NCI-H1930 (cell line): ENCODE results near the gene UQCC2.

Source experiments
- DNase-seq, 2 experiments: peaks; one replicate each; lab custom pipeline; 2025; lab: John Stamatoyannopoulos, UW

The UQCC2 gene

DNA sequence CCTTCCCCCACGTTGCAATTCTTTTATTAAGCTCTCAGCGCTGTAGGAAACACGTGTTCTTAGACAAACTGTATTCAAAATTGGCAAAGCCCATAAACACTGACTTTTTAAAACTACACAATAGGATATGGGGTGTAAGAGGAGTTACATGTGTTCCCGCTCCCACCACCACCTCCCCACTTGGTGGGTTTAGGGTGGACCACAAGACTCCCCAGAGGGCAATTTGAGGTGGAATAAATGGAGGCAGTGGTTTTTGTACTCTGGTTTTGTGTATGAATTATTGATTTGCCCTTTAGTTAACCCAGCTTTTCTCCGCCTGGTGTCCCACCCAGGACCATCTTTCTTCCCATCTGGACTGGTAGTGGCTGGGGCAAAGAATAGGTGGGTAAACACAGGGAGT, 3.7 kb downstream of the UQCC2 start:
- no peak for DNase-seq

DNA sequence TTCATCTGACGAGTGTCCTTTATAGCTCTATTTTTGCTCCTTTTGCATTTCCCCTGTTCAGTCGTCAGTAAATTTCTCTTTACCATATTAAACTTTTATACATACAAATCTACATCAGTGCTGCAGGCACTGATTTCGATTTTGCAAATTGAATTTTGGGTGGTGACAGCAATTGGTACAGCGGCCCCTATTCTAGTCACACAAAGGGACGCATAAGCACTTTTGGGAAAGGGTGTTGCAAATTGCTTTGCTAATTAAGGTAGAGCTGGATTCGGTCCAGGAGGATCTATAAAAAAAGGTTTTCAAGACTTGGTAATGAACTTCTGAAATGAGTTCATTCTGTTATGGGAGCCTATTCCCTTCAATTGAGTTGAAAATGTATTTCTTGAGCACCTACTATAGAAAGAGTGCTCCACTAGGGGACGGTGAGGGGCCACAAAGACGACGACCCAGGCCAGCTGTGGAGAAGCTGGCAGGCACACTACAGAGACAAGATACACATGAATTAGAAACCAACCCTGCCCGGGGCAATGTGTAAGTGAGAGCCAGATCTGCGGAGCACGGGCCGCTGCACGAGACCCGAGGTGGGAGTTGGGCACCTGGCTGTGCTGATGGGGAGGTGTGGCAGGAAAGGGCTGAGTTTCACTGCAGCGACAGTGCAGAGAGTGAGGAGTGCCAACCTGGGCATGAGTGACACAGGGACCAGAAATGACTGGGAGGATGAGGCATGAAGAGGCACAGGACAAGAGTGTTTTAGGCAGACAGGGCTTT, 5.4 kb downstream of the UQCC2 start:
- no peak for DNase-seq

DNA sequence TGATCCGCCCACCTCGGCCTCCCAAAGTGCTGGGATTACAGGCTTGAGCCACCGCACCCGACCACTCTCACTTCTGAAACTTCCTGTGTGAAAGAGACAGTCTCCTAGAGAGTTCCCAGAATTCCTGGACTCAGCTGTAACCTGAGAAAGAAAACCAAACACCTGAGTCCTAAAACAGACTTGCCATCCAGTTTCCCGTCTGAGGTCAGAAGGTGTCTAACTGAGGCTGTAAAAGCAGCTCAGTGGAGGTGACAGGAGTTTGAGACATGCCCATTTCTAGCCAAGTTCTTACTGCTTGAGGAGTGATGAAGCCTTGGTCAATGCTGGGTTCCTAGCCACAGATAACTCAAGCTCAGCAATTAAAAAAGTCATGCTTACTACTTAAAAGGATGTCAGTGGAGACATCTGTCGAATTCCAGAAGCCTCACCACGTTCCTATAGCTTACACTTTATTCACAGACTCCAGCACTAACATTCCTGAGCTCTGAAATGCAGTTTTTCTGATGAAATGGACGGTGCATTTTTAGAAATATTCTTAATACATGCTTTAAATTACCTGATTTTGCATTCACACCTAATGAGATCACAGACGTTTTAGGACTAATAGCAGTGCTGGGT, 6.1 kb downstream of the UQCC2 start:
- DNase-seq = no peak

DNA sequence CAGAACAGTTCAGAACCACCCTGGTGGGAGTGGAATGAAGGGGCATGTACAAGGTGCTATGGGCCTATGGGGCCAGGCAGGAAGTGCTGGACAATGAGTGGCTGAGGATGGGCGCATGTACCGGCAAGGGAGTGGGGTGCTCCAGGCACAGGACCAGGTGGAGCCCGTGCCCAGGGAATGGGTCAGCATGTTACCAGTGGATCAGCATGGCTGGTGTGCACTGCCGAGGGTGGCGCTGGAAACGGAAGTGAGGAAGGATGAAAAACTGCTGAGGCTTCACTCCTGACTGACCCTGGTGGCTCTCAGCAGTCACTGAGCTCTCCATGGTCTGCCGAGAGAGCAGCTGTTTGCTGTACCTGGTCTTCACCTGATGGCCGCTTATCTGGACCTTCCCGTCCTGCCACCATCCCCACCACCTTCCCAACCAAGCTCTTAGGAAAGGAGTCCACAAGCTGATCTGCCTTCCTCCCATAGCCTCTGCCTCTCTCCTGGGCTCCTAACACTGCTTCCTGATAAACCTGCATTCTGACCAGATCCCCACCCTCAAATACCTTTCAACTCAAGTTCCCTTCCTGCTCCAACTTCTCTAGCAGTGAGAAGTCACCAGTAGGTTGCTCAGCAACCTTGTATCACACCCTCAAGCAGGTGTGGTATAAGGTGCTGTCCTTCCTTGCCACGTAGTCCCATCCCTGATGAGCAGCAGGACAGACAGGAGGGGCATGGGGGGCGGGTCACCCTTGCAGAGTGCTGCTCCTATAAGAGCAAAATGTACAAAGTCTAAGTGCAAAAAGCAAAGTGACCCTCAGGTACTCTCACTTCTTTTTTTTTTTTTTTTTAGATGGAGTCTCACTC, 7.1 kb downstream of the UQCC2 start:
- no peak for DNase-seq

DNA sequence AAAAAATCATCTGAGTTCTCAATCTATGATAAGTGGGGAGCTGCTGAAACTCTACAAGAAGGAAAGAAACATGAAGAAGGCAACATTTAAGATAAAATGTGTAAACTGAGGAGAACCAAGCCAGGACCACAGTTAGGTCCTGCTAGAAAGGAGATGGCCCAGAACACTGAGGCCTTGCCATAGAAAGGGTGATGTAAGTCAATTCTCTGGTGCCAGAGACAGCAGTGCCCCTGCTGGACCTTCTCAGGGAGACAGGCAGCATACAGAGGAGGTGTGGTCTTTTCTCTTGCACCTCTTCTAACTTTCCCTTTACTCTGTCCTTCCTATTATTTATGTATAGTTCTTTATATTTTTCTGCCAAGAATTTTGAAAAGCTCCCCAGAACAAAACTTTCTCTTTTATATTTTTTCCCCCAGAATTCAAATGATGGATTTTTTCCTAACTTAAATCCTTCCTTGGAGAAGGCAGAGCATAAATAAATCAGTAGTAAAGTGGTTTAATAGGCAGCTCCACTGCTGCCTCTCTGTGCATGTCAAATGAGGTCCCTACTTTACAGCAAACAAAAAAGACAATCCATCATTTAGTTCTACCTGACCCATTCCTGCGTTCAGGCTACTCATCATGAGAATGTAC, 9.0 kb downstream of the UQCC2 start:
- DNase-seq = peak in 1 of 2 experiments; percentile 8

DNA sequence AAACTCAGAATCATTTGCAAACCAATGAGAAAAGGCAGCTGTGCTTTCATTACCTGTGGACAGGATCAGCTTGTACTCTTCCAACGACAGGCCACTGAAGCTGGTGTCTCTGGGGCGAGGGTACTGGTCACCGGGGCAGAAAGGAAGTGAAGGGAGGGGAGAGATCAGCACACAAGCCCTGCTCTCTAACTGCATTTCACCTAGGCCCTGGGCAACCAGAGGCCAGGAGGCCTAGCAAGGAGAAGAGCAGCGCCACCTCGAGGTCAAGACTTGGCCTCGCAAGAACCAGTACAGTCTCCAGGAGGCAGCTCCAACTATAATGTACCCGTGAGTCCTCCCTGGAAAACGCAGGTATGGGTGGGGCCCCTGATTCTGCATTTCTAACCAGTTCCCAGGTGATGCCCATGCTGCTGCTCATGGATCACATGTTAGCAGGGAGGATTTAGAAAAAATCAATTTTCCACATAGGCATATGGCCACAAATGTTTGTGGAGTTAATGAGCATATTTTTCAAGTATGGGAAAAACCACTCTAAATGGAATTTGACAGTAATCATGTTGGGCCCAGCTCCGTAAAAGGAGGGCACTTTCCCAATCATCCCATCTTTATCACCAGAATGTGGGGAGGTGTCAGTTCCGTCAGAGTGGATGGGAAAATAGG, 11.0 kb downstream of the UQCC2 start:
- DNase-seq = peak in 1 of 2 experiments; percentile 46

DNA sequence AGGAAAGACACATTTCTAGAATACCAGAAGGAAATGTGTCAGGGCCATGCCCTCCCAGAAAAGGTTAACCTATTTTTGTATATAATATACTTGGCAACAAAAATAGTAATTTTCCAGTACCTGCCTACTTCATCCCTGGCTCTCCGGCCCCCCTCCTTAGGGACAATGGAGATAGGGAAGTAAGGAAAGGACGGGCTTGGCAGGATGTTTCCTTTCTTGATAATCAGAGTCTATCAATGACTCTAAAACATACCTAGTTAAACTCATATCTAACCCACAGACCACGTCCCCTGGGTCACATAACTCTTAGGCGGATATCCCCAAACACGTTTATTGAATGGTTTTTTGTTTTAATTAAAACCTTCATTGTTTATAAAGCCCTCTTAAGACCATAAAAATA, 11.8 kb downstream of the UQCC2 start:
- DNase-seq = no peak

DNA sequence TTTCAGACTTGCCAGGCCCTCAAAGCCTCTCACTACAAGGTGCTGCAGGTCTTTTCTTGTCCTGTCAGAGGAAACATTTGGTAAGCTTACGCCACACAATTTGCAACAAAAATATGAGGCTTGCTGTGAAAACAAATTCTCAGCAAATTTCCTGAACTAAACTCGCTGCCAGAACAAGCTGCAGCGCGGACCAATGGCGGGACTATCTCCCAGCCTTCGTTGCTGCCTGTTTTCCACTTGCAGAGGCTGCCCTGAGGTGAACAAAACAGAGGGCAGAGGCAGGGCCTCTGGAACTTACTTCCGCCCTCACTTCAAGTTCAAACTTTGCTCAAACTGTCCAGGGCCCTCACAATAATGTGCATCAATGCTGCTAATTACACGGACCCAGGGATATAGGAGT, 12.4 kb downstream of the UQCC2 start:
- DNase-seq = no peak

DNA sequence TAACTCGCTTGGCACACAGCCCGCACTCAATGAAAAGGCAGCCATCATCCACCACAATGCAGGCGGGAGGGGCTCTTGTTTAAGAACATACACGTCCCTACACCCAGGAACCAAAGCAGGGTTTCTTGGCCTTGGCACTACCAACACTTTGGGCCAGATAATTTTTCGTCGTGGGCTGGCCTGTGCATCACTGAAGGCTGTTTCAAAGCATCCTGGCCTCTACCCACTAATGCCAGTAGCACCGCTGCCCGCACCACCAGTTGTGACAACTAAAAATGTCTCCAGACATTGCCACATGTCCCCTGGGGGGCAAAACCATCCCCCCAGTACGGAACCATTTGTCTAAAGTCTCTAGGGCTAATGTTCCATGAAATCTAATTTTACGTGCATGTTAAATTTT, 13.0 kb downstream of the UQCC2 start:
- DNase-seq = no peak

DNA sequence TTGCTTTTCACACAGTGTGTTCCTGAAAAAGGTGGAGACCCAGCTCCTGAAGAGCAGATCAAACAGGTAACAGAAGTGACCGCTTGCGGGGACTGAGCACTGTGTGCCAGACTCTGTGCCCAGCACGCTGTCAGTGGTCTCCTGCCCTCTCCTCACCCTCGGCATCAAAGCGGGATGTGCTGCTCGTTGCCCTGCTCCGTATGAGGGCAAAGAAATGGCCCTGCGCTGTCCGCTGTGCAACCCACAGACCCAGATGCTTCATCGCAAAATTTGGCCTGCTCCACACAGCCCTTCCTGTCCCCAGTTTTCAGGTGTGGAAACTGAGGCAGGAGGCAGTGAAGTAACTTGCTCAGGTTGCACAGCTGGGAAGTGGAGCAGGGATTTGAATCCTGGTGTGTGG, 13.7 kb downstream of the UQCC2 start:
- DNase-seq = no peak

DNA sequence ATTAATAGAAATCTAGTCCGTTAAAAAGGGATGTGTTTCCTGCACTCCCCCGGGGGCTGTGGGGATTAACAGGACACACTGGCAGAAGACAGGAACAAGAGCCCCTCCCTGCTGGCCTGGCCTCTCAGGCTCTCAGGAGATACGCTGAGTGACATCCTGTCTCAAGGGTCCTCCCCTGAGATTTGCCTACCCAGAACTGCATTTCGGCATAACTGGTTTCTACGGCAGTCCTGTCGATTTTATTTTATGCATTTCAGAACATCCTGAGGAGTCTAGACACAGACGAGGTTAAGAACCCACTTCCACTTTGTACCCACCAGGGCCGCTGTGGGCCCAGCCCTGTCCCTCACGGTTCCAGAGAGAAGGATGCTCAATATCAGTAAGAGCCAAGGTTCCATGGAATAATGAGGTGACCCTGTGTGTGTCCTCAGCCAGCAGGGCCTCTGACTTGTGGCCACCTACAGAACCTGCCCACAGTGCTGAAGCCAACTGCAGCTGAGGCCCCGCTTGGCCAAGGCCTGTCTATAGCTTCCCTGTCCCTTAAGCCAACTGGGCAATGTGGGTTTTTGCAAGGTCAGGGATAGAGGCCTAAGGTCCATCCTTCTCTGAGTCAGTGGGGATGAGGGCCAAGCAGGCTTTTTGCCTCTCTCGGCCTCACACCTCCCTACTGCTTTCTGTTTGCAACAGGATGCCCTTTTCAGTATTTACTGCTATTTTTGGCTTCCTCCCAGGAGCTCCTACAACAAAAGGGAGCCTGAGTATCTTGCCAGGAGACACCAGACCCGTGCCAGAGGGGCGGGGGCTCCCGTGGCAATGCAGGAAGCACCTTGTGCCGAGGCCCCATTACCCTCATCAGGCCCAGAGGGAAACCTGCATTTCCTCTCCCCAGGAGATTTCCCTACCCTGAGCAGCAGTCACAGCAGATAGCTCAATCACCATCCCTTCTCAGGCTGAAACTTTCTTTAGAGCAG, 14.7 kb downstream of the UQCC2 start:
- no peak for DNase-seq

DNA sequence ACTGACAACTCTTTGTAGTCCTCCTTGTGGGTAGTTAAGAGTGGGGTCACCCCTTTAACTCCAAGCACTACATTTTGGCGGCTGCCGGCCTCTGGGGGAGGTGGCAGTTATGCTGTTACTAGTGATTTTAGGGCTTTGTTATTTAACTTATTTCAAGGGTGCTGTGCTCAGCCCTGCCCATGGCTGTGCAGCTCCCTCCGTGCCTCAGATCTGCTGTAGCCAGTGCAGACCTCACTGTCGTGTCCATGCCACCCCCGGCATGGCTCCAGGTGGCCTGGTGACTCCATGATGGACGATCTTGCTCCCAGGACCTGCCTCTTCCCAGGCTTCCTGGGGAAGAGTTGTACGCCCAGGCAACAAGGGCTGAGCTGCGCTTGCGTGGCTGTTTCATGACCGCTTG, 15.4 kb downstream of the UQCC2 start:
- DNase-seq = no peak

DNA sequence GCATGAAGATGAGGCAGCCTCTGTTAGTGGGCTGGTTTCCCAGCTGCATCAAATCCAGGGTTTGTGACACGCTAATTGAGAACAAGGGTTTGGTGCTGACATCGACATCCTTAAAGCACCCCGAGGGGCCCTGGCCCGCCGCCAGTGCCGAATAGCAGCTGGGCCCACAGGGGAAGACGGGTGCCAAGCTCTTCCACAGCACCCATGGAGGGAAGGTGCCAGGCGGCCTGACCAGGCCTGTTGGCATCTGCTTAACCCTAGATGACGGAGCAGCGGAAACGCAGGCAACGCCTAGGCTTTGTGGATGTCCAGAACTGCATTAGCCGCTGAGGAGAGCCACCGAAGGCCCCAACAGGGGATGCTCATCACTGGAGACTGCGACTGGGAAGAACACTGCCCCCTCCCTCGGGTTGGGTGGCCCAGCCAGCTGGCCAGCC, 16.0 kb downstream of the UQCC2 start:
- no peak for DNase-seq

DNA sequence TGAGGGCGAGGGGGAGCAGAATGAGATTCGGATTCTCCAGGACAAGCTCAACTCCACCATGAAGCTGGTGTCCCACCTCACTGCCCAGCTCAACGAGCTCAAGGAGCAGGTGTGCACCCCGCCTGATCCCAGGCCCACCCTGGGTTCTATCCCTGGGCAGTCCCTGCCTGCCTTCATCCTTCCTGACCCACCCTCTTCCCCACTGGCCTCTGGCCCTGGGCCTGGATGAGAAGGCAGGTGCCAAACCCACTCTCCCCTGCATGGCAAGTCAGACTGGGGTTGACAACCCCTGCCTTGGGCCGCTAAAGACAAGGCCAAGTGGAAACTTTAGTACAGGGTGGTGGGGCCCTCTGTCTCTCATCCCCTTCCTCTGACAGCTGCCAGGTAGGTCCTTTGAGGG, 16.5 kb downstream of the UQCC2 start:
- no peak for DNase-seq

DNA sequence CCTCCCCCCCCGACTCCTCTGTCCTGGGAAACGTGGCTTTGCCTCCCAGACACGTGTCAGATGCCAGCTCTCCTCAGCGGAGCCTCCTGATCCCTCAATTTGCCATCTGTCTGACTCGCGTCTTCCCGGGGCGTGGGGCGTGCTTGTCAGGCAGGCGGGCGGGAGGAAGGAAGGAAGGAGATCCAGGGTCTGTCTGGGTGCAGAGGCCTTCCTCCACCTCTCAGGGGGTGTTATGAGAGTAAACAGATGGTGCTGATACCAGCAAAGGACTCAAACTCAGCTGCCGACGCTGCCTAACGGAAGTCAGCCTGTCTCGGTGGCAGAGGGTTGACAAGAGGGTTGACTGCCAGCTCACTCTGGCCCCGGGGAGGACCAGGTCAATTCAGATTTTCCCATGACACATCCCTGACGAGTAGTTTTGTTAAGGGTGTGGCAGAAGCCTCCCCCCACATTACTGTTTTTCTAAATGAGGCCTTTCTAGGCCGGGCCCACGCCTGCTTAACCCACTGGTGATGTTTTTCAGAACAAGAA, 17.0 kb downstream of the UQCC2 start:
- DNase-seq = no peak

DNA sequence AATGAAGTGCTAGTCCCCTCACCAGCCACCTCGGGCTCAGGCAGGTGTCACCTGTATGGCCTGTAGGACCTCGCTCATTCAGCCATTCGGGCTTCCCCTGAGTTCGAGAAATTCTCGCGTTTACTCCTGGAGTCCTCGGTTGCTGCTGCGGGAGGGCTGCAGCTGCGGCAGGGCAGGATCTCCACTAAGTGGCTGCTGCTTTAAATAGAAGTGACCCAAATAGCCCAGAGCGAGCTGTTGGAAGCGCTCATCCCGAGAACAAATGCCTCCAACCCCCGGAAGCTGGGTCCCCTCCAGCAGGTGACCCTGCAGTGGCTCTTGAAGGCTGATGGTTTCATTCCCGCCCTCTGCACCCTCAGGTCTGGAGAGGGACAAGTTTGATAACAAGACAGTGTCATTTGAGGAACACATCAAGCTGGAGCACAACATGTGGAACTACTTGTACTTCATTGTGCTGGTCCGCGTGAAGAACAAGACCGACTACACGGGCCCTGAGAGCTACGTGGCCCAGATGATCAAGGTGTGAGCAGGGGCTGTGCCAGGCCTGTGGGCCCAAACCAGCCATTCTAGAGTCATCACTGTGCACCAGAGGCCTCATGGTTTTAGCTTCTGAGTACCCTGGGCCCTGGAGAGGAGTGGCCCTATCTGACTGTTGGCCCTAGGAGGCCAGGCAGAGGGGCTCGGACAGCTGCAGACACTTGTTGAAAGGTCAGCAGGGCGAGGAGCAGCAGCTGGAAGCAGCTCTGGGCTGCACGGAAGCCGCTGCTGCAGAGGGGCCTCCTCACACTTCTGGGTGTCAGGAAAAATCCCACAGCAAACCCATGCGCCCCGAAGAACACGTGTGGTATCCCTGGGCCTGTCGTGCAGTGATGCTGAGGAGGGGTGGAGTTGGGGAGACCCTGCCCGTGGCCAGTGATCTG, 18.1 kb downstream of the UQCC2 start:
- no peak for DNase-seq

DNA sequence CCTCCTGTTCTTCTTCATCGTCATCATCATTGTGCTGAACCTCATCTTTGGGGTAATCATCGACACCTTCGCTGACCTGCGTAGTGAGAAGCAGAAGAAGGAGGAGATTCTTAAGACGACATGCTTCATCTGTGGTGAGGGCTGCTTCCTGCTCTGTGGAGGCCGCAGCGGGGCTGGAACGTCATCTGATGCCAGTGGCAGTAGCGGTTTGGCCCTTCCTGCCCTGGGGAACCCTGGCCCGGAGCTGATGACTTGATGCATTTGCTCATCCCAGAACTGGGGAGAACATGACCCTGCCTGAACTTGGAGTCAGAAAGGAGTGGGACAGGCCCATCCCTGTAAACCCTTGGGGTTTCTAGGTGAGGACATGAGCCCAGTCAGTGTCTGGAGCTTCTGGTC, 18.7 kb downstream of the UQCC2 start:
- no peak for DNase-seq

DNA sequence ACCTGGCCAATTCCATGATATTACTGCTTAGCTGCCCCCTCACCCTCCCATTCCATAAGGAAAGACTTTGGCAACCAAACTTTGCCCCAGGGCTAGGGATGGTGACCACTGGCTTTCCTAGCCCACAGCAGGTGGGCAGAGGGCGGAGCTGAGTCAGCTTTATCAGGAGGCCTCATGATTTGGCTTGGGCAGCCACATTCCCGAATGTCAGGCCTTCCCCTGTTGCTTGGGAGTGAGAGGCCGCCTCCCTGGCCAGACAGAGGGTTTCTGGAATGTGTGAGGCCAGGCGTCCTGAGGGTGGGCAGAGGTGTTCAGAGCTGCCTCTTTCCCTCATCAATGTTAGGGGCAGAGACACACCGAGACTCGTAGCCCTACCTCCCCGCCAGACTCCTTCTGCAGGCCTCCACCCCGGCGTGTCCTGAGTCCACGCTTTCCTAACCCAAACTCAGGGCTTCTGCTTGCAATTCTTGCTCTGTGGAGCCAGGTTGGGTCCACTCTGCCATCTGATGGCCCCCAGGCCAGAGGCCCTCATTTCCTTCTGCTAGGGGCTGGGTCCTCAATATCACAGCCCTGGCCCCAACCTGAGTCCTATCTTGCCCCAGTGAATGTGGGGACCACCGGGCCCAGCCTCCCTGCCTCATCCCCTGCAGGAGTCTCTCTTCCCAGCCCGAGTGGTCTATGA, 19.3 kb downstream of the UQCC2 start:
- no peak for DNase-seq
